Progenitor cell of endocrine pancreas (in vitro differentiated cells): ENCODE results near the gene TUBD1. TPM values are rescaled to one million over a fixed set of nuclear protein-coding genes. Genes with fewer than 3 reads are reported as not detected.
A peak's percentile ranks its signal among the peaks of the same experiment; 100 is the strongest.
"Not testable (repeated sequence)": the region's sequence is repeated elsewhere in the genome, so short reads cannot be mapped to it uniquely, and the experiment has no call there.

Experiments used
- DNase-seq: peaks from one replicate; pipeline ENCODE4 v3.0.0; 2021; ENCODE audit warnings: low spot score; ENCODE audit not compliant: unreplicated experiment
- H3K27ac Mint-ChIP-seq: 2 replicates; pipeline ENCODE4 v1.8.0; 2021; ENCODE audit warnings: mild to moderate bottlenecking, moderate library complexity, mixed read lengths
- H3K27me3 Mint-ChIP-seq: 2 replicates; pipeline ENCODE4 v1.8.0; 2021; ENCODE audit warnings: mixed read lengths
- H3K36me3 Mint-ChIP-seq: 2 replicates; pipeline ENCODE4 v1.8.0; 2022; ENCODE audit warnings: mixed read lengths; ENCODE audit not compliant: insufficient read depth
- H3K4me1 Mint-ChIP-seq: 2 replicates; pipeline ENCODE4 v1.8.0; 2021; ENCODE audit warnings: low read depth, mixed read lengths
- H3K4me3 Mint-ChIP-seq: 2 replicates; pipeline ENCODE4 v1.8.0; 2021; ENCODE audit warnings: low read depth, mild to moderate bottlenecking, moderate library complexity, mixed read lengths
- H3K9me3 Mint-ChIP-seq: 2 replicates; pipeline ENCODE4 v1.8.0; 2021; ENCODE audit warnings: low read depth, mixed read lengths
- total RNA-seq: library from RNA; stranded (reverse); gene quantifications from 2 replicates; pipeline ENCODE4 v1.2.1, GENCODE V29; 2021
- TF ChIP-seq, protein P1 (sequence below): fragments of 200-600 bp; sonication (generic); IDR thresholded peaks from one replicate; pipeline ENCODE4 v1.5.0; 2021; ENCODE audit warnings: antibody characterized with exemption, mild to moderate bottlenecking; ENCODE audit not compliant: unreplicated experiment

Gene TUBD1
- total RNA-seq, 1 donor from 2014 or later, result 31.7 TPM

DNA sequence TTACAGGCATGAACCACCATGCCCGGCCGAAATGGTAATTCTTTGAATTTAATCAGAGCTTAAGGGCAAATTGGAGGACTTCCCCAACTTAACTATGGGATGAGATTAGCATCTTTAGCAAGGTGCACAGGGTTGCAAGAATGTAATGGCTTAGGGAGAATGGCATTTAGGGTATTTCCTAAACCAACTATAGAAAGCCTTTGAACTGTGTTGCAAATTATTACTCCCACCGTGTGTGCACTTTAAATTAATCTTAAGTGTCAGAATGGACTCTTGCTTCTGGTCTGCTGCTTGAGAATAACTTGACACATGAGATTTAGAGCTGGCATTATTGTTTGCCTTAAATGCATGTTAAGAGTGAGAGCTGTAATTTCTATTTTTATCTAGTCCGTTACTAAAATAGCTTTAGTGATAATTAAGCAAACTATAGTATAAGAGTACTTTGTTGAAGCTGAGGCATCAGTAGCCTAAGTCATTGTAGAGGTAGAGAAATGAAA, 59.8 kb downstream of the TUBD1 start:
- no peak for DNase-seq
- H3K4me1 Mint-ChIP-seq, result peaks cover 42% of the 10 kb centered on the region
- H3K27me3 Mint-ChIP-seq, result no peaks in the 10 kb centered on the region
- TF ChIP-seq, protein P1, sequence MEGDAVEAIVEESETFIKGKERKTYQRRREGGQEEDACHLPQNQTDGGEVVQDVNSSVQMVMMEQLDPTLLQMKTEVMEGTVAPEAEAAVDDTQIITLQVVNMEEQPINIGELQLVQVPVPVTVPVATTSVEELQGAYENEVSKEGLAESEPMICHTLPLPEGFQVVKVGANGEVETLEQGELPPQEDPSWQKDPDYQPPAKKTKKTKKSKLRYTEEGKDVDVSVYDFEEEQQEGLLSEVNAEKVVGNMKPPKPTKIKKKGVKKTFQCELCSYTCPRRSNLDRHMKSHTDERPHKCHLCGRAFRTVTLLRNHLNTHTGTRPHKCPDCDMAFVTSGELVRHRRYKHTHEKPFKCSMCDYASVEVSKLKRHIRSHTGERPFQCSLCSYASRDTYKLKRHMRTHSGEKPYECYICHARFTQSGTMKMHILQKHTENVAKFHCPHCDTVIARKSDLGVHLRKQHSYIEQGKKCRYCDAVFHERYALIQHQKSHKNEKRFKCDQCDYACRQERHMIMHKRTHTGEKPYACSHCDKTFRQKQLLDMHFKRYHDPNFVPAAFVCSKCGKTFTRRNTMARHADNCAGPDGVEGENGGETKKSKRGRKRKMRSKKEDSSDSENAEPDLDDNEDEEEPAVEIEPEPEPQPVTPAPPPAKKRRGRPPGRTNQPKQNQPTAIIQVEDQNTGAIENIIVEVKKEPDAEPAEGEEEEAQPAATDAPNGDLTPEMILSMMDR, result no peak
- peaks cover 1% of the 10 kb centered on the region for H3K36me3 Mint-ChIP-seq
- H3K4me3 Mint-ChIP-seq, result no peak overlapping the region
- H3K9me3 Mint-ChIP-seq, result no peaks in the 10 kb centered on the region
- peak overlapping the region; percentile 67 for H3K27ac Mint-ChIP-seq

DNA sequence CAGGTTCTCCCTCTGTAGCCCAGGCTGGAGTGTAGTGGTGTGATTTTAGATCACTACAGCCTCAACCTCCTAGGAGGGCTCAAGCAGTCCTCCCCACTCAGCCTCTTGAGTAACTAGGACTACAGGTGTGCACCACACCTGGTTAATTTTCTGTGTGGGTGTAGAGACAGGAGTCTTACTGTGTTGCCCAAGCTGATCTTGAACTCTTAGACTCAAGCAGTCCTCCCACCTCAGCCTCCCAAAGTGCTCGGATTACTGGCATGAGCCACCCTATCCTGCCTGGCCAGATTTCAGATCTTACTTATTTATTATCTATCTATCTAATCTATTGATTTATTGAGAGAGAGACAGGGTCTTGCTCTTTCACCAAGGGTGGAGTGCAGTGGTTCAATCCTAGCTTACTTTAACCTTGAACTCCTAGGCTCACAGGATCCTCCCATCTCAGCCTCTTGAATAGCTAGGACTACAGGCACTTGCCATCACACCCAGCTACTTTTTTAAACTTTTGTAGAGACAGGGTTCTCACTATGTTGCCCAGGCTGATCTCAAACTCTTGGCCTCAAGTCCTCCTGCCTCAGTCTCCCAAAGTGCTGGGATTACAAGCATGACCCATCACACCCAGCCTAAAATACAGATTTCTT, 61.8 kb downstream of the TUBD1 start:
- TF ChIP-seq, protein P1, result no peak
- no peaks in the 10 kb centered on the region for H3K27me3 Mint-ChIP-seq
- peaks cover 47% of the 10 kb centered on the region for H3K4me1 Mint-ChIP-seq
- H3K4me3 Mint-ChIP-seq, result no peak overlapping the region
- H3K9me3 Mint-ChIP-seq, result no peaks in the 10 kb centered on the region
- H3K27ac Mint-ChIP-seq, result peak overlapping the region; percentile 85
- peaks cover 3% of the 10 kb centered on the region for H3K36me3 Mint-ChIP-seq
- no peak for DNase-seq

DNA sequence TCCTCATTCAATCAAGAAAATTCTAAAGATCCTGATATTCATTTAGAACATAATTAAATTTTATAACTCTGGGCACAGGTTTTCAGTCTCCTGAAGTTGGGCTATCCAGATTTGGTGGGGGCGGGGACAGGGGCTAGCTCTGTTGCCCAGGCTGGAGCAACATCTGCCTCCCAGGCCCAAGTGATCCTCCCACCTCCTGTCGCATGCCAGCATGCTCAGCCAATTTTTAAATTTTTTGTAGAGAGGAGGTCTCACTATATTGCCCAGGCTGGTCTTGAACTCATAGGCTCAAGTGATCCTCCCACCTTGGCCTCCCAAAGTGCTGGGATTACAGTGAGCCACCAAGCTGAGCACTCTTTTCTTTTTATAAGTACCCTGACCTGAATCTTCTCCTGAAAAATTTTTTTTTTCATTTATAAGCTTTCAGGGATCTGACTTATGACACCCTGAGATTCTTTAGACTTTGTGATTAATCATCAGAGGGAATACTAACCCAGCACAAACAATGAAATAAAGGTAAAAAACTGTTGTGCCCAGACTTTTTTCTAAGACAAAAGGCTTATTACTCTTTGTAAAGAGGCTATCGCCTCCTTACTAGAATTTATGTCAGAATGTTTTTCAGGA, 62.6 kb downstream of the TUBD1 start:
- no peaks in the 10 kb centered on the region for H3K9me3 Mint-ChIP-seq
- peak overlapping the region; percentile 91 for H3K27ac Mint-ChIP-seq
- H3K4me1 Mint-ChIP-seq, result peaks cover 51% of the 10 kb centered on the region
- H3K27me3 Mint-ChIP-seq, result no peaks in the 10 kb centered on the region
- DNase-seq, result no peak
- H3K36me3 Mint-ChIP-seq, result peaks cover 3% of the 10 kb centered on the region
- no peak overlapping the region for H3K4me3 Mint-ChIP-seq
- TF ChIP-seq, protein P1, result no peak

DNA sequence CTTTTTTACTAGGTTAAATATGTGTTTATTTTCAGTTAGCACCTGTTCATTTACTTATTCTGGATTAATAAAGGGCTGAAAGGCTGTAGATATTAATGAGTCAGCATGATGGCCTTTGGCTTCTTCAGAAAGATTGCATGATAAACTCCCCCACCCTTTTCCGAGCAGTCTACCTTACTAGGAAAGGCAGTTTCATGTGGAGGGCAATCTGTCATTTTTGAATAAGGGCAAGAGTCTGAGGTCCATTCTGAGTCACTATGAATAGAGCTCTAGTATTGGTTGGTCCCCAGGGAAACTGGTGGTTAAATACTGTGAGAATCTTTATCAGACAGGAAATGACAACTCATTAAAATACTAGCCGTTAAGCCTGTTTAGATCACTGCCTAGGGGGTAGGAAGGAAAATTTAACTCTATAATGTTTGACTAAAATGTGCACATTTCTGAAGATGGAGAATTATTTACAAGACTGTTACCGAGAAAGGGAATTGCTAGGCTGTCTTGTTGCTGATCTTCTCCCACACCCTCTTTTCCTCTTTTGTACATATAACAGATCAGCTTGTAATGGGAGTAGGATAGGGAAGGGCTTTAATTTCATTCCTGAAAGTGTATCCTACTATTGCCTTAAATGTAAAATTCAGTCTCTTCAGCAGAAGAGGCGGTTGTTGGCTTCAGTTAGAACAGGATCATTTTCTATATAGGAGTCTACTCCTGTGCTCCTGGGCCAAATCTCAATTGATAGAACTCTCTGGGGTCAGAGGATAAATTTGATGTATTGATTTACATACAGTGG, 63.3 kb downstream of the TUBD1 start:
- TF ChIP-seq, protein P1, result no peak
- no peaks in the 10 kb centered on the region for H3K9me3 Mint-ChIP-seq
- H3K4me3 Mint-ChIP-seq, result no peak overlapping the region
- H3K4me1 Mint-ChIP-seq, result peaks cover 51% of the 10 kb centered on the region
- H3K27me3 Mint-ChIP-seq, result no peaks in the 10 kb centered on the region
- DNase-seq, result no peak
- peak overlapping the region; percentile 91 for H3K27ac Mint-ChIP-seq
- H3K36me3 Mint-ChIP-seq, result peaks cover 3% of the 10 kb centered on the region

DNA sequence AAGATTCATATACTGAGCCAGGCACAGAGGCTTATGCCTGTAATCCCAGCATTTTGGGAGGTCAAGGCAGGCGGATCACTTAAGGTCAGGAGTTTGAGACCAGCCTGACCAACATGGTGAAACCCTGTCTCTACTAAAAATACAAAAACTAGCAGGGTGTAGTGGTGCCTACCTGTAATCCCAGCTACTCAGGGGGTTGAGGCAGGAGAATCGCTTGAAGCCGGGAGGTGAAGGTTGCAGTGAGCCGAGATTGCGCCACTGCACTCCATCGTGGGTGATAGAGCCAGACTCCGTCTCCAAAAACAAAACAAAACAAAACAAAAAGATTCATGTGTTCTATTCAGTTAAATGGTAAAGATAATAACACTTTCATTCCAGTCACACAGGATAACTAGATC, 63.9 kb downstream of the TUBD1 start:
- not testable (repeated sequence) for H3K27me3 Mint-ChIP-seq, H3K36me3 Mint-ChIP-seq, H3K9me3 Mint-ChIP-seq, DNase-seq
- H3K4me1 Mint-ChIP-seq, result peaks cover 51% of the 10 kb centered on the region
- H3K4me3 Mint-ChIP-seq, result peak overlapping the region; percentile 14
- peak overlapping the region; percentile 91 for H3K27ac Mint-ChIP-seq
